ENCODE results near the gene KCNK15.

Gene KCNK15

GRCh38 chr20:44734938-44735337, 10.7 kb upstream of the KCNK15 start:
- DNase-seq (ENCODE audit: low read depth): no peak
- H3K4me3 ChIP-seq (ENCODE audit: low read depth, low read length): no peak overlapping the region
- no peak for TF ChIP-seq CTCF (IDR thresholded peaks at IDR 0.05; ENCODE audit: insufficient read depth, low read depth, low read length, missing control alignments)

GRCh38 chr20:44735816-44736169, 9.9 kb upstream of the KCNK15 start:
- TF ChIP-seq CTCF (IDR thresholded peaks at IDR 0.05; ENCODE audit: insufficient read depth, low read depth, low read length, missing control alignments): no peak
- DNase-seq (ENCODE audit: low read depth): no peak
- H3K4me3 ChIP-seq (ENCODE audit: low read depth, low read length): no peak overlapping the region

- peak; percentile 65 for DNase-seq (ENCODE audit: low read depth)
- no peak overlapping the region for H3K4me3 ChIP-seq (ENCODE audit: low read depth, low read length)
- no peak for TF ChIP-seq CTCF (IDR thresholded peaks at IDR 0.05; ENCODE audit: insufficient read depth, low read depth, low read length, missing control alignments)
These were observed 9.3 kb upstream of the KCNK15 start for GRCh38 chr20:44736170-44737021.

GRCh38 chr20:44737116-44737515, 8.5 kb upstream of the KCNK15 start:
- no peak for DNase-seq (ENCODE audit: low read depth)
- TF ChIP-seq CTCF (IDR thresholded peaks at IDR 0.05; ENCODE audit: insufficient read depth, low read depth, low read length, missing control alignments): no peak
- H3K4me3 ChIP-seq (ENCODE audit: low read depth, low read length): no peak overlapping the region

- peak; percentile 75 for DNase-seq (ENCODE audit: low read depth)
- no peak overlapping the region for H3K4me3 ChIP-seq (ENCODE audit: low read depth, low read length)
- no peak for TF ChIP-seq CTCF (IDR thresholded peaks at IDR 0.05; ENCODE audit: insufficient read depth, low read depth, low read length, missing control alignments)
These were observed 6.7 kb upstream of the KCNK15 start for GRCh38 chr20:44738813-44739477.

- DNase-seq (ENCODE audit: low read depth): no peak
- H3K4me3 ChIP-seq (ENCODE audit: low read depth, low read length): no peak overlapping the region
- no peak for TF ChIP-seq CTCF (IDR thresholded peaks at IDR 0.05; ENCODE audit: insufficient read depth, low read depth, low read length, missing control alignments)
These were observed 5.7 kb upstream of the KCNK15 start for GRCh38 chr20:44739942-44740341.
